ENCODE results near the gene GJC1. TPM values are rescaled to one million over a fixed set of nuclear protein-coding genes. Genes with fewer than 3 reads are reported as not detected.

The GJC1 gene
- polyA plus RNA-seq (2011; rRNA removed) (20.6 and 22.1 TPM in 2 replicates), polyA minus RNA-seq (2011; rRNA and poly(A)+ RNA removed) (37.4 and 43.5 TPM in 2 replicates)

- ChIA-PET CTCF (interaction anchor here (0.5 to 0.6 kb wide), 2 partner anchors 14 to 35 kb away, joined by 3 to 6 read pairs; no protein-coding TSS in a partner anchor), POLR2A (interaction anchor here (1.6 kb wide), 1 partner anchor 9 kb away, joined by 6 read pairs; no protein-coding TSS in a partner anchor)
- TF ChIP-seq CTCF (IDR thresholded peaks at IDR 0.05; ENCODE audit: low read depth, low read length) = no peak
- DNase-seq (ENCODE audit: low read depth, low spot score) = no peak
- peak within 1 kb of the TSS; percentile 21 for H3K27ac ChIP-seq (ENCODE audit: low read depth, low read length)
- no peaks in the 10 kb centered on the region for H3K27me3 ChIP-seq (ENCODE audit: control insufficient read depth, insufficient read depth, low read length)
- H3K9me3 ChIP-seq (ENCODE audit: control insufficient read depth, insufficient read depth, low read length) = no peaks in the 10 kb centered on the region
- peak within 1 kb of the TSS; percentile 79 for H3K4me3 ChIP-seq (ENCODE audit: low read depth, low read length)
These were observed at the start of gene GJC1 for GRCh38 chr17:44829523-44830358. Gene GJC1 (minus strand): TSS chr17:44830287. CDS start chr17:44805817, 24,470 bp downstream.

DNA sequence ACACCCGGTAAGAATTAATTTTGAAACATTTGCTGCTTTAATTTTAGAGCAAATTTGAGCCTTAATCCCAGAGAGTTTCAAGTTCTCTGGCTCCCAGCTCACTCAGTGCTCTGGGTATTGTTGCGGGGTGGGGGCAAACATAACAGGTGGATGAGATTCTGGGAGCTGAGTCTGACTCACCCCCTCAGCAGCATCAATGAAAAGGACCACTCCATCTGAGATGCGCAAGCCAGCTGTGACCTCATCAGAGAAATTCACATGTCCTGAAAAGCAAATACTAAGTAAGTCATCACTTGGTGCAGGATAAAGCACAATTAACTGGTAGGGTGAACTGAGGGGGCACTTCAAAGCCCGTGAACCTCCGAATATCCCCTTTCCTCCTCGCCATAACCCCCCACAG lies 49.3 kb upstream of the GJC1 start:
- CTCF ChIA-PET = interaction anchor here (0.6 to 3.7 kb wide), 19 partner anchors 8 to 256 kb away, joined by 3 to 62 read pairs (median 4); partner anchors contain the start of genes ACBD4 and EFTUD2
- Histone ChIP-seq H3K9me3 (ENCODE audit: control insufficient read depth, insufficient read depth, low read length) (no peaks in the 10 kb centered on the region), H3K27ac (ENCODE audit: low read depth, low read length) (no peak overlapping the region), H3K27me3 (ENCODE audit: control insufficient read depth, insufficient read depth, low read length) (no peaks in the 10 kb centered on the region), H3K4me3 (ENCODE audit: low read depth, low read length) (no peak overlapping the region)
- TF ChIP-seq CTCF (IDR thresholded peaks at IDR 0.05; ENCODE audit: low read depth, low read length) = no peak
- POLR2A ChIA-PET = no interaction called here
- no peak for DNase-seq (ENCODE audit: low read depth, low spot score)

DNA sequence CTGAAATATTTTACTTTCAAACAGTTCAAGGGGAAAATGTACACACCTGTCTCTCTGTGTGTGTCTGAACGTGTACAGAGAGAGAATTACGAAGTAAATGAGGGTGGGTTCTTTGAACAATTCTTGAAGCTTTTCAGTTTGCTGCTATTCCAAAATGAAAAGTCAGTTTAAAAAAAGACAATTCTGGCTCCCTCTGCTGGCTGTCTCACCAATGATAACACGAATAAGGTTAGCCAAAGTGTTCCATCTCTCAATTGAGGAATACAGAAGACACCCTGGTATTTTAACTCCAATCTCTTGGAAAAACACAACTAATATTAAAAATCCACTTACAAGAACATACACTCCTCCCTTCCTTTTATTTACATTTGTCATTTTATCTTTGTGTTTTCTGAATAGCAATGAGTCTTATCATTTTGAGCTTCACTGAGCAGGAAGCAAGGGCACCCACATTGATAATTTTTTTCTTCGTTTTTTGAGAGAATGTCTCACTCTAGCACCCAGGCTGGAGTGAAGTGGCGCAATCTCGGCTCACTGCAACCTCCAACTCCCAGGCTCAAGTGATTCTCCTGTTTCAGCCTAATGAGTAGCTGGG lies 48.6 kb upstream of the GJC1 start:
- DNase-seq (ENCODE audit: low read depth, low spot score) = no peak
- CTCF ChIA-PET = interaction anchor here (0.6 to 3.7 kb wide), 26 partner anchors 9 to 323 kb away, joined by 3 to 62 read pairs (median 3); partner anchors contain the start of genes ACBD4 and EFTUD2
- no peak overlapping the region for H3K4me3 ChIP-seq (ENCODE audit: low read depth, low read length)

GRCh38 chr17:44877121-44877520 lies 47.0 kb upstream of the GJC1 start:
- no peak overlapping the region for H3K4me3 ChIP-seq (ENCODE audit: low read depth, low read length)
- CTCF ChIA-PET = interaction anchor here (0.8 to 3.7 kb wide), 5 partner anchors 10 to 258 kb away, joined by 3 to 62 read pairs (median 27); partner anchors contain the start of gene ACBD4
- DNase-seq (ENCODE audit: low read depth, low spot score) = no peak

More for the DNA sequence above, 48.6 kb upstream of the GJC1 start:
- Histone ChIP-seq H3K27me3 (ENCODE audit: control insufficient read depth, insufficient read depth, low read length) (no peaks in the 10 kb centered on the region), H3K27ac (ENCODE audit: low read depth, low read length) (no peak overlapping the region), H3K9me3 (ENCODE audit: control insufficient read depth, insufficient read depth, low read length) (no peaks in the 10 kb centered on the region)
- POLR2A ChIA-PET = interaction anchor here (0.5 kb wide), 1 partner anchor 194 kb away, joined by 3 read pairs; no protein-coding TSS in a partner anchor
- TF ChIP-seq CTCF (IDR thresholded peaks at IDR 0.05; ENCODE audit: low read depth, low read length) = peak; percentile 70

More at GRCh38 chr17:44877121-44877520, 47.0 kb upstream of the GJC1 start:
- POLR2A ChIA-PET = no interaction called here
- Histone ChIP-seq H3K27me3 (ENCODE audit: control insufficient read depth, insufficient read depth, low read length) (no peaks in the 10 kb centered on the region), H3K27ac (ENCODE audit: low read depth, low read length) (no peak overlapping the region), H3K9me3 (ENCODE audit: control insufficient read depth, insufficient read depth, low read length) (no peaks in the 10 kb centered on the region)
- TF ChIP-seq CTCF (IDR thresholded peaks at IDR 0.05; ENCODE audit: low read depth, low read length) = no peak

Measured in AG04450 (cell line).